HG03139 (cell line): Measurements from ENCODE around the gene PTPRF.

Source experiments
- ATAC-seq: cut with Tn5 transposase; IDR thresholded peaks from one replicate; pipeline ENCODE4 v1.9.1; 2021; ENCODE audit not compliant: unreplicated experiment

PTPRF gene

DNA sequence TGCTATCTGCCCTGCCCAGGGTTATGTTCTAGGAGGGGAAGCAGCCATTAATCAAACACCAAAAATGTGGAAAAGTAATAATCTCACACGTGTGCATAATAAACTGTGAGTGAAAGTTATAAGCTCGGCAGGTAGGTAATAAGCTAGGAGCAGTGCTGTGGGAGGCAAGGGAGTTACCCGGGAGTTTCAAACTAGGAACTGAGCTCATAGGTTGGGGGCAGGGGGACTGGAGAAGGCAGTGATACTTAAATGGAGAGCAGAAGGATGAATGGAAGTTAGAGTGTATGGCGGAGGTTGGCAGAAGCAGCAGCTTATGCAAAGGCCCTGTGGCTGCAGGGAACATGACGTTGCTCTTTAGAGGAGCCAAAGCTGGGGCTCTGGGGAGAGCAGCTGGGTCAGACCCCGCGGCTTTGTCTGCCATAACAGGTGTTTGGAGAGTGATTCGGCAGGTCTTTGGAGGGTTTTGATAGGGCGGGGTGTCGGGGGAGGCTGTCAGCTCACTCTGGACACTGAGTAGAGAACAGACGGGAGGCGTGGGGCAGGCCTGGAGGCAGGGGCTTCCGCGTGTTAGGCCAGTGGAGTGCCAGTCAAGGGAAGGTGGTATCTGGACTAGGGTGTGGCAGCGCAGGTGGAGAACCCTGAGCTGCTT lies 20.0 kb downstream of the PTPRF start:
- no peak for ATAC-seq

DNA sequence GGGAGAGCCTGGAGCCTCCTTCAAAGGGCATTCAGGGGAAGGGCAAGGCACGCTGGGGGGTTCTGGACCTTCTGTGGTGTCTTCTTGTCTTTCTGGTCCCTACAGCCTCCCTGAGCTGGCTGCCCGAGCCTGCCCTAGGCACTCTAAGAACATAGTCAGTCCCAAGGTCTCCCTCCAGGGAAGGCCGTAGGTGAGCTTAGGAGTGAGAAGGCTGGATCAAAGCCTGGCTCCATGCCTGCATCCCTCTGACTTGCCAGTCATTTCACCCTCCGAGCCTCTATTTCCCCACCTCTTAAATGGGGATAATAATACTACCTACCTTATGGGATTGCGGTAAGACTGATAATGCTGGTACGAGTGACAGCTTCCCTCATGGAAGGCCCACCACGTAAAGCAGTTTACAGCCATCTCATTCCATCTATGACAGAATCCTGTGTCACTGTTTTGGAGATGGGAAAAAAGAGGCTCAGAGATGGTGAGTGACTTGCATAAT lies 20.8 kb downstream of the PTPRF start:
- ATAC-seq, result no peak

DNA sequence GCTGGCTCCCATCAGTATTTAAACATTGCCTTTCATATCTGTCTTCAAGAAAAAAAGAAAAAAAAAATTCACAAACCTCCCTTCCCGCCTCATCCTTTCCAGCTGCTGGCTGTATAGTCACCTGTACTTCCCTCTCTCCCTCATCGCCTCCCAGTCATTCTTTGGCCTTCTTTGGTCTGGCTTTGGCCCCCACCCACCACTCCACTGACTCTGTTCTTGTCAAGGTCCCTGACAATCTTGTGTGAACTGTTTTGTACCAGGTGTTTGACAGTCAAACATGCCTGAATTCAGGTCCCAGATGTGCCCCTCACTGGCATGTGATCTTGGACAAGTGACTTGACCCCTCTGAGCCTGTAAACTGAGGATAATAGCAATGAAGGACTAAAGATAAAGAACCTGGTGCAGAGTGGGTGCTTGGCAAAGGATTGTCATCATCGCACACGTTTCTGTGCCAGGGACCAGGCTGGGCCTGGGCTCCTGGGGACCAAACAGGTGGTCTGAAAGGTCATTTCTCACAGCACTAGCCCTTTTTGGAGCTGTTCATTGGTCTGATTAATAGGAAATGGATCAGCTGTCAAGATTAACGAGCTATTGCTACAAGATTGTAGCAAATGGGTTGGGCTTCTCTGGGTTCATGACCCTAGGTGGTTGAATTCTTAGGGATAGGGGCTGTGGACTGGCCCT lies 21.5 kb downstream of the PTPRF start:
- no peak for ATAC-seq

DNA sequence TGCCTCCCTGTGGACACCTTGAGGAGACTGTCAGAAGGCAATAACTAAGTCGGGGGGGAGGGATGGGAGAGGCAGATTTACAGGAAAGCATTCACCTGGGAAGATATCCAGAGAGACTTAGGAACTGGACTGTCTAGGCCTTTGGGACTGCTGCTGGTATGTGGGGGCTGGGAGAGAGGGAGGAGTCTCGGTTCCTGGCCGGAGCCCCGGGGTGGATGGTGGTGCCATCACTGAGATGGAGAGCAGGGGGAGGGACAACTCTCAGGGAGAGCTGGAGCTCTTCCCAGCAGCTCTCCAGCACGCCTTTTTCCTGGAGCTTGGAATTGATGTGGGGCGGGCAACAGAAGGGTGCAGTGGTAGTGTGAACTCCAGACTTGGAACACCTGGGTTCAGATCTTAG lies 22.1 kb downstream of the PTPRF start:
- no peak for ATAC-seq

GRCh38 chr1:43554444-43554992 lies 23.8 kb downstream of the PTPRF start:
- no peak for ATAC-seq

DNA sequence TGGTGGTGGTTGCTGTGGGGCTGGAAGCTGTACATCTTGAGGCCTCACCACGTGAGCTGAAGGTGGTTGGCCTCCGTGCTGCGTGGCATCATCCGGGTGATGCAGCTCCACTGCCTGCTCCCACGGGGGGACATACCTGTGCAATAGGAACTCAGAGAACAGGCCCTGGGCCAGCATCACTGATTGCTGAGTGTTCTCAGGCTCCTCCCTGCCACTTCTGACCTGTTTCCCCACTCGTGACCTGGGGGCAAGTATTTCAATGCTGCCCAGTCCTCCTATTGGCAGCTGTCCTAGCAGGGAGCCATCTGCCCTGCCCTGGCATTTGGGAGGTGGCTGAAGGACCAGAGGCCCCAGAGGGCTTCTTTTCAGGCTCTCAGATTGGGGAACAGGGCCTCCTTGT lies 26.1 kb downstream of the PTPRF start:
- ATAC-seq, result no peak

- ATAC-seq, result no peak
These were observed 27.1 kb downstream of the PTPRF start for GRCh38 chr1:43557744-43558245.

DNA sequence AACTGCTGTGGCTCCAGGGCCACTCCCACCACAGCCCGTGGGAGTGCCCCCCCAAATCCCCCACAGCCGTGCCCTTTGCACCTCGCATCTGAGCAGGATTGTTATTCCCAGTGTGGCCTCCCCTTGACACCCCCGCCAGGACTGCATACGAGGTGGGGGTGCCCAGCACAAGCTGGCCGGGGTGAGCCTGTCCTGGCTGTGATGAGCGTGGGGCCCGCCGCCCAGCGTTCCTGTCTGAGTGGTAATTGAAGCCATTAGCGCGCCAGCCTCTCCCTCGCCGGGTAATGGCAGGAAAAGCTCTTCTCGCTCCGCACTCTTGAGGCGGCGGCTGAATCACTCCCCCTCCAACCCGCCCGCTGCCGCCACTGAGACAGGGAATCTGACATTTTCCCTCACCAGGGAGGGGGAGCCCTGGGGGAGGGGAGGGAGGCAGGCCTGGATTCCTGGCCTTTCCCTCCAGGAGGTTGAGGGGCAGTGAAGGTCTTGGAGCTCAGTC lies 27.7 kb downstream of the PTPRF start:
- no peak for ATAC-seq

DNA sequence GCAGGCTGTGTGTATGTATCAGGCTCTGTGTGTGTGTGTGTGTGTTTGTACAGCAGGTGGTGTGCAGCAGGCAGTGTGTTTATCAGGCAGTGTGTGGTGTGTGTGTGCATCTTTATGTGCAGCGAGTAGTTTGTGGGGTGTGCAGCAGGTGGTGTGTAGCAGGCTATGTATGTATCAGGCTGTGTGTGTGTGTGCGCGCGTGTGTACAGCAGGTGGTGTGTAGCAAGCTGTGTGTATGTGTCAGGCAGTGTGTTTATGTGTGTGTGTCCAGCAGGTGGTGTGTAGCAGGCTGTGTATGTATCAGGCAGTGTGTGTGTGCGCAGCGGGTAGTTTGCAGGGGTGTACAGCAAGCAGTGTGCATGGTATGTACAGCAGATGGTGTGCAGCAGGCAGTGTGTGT lies 29.0 kb downstream of the PTPRF start:
- ATAC-seq, result no peak

- ATAC-seq, result no peak
These were observed 29.6 kb downstream of the PTPRF start for GRCh38 chr1:43560286-43560685.

DNA sequence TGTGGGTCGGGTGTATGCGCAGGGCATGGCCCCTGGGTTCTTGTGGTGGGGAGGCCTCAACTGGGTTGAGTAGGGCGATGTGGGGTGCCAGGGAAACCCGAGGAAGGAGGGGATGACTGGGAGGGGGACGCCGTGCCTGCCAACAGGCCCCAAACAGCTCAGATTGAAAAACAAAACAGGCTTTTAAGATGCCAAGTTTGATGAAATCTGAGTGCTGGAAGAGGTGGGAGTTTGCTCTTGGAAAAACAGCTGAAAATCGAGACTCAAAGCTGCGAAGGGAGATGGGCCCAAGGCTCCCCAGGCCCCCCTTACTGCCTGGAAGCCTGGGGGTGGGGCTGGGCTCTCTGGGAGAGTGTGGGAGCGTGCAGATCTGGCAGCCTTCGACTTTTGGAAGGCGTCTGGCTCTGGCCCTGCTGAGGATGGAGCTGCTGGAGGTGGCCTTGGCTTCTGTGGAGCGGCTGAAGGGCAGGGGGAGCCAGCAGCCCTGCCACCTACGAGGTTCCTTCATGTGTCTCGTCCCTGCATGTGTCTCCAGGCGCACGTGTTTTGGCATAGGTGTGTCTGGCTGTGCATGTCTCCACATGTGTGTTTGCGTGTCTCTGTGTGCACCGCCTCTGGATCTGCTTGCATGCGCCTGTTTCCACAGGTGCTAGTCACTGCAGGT lies 33.3 kb downstream of the PTPRF start:
- no peak for ATAC-seq

GRCh38 chr1:43564551-43565348 lies 34.1 kb downstream of the PTPRF start:
- ATAC-seq, result no peak

GRCh38 chr1:43565600-43566360 lies 35.1 kb downstream of the PTPRF start:
- ATAC-seq, result no peak

- ATAC-seq, result no peak
These were observed 35.8 kb downstream of the PTPRF start for GRCh38 chr1:43566382-43567044.

GRCh38 chr1:43569175-43569574 lies 38.5 kb downstream of the PTPRF start:
- ATAC-seq, result no peak

DNA sequence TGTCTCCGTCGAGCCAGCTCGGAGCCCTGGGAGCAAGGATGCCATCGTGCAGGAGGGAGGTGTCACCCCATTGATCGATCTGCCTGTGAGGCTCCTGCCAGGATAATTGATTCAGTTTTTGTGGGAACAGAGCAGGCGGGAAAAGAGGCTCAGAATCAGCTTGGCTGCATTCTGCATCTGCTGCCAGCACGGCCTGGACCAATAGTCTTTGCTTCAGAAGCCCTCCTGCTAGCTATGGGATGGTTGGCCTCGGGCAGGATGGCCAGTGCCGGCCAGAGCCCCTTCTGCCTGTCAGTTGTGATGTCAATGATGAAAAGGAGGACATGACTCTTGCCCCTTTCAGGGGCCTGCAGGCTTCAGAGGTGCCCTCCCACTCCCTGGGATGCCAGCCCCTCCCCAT lies 39.6 kb downstream of the PTPRF start:
- no peak for ATAC-seq

DNA sequence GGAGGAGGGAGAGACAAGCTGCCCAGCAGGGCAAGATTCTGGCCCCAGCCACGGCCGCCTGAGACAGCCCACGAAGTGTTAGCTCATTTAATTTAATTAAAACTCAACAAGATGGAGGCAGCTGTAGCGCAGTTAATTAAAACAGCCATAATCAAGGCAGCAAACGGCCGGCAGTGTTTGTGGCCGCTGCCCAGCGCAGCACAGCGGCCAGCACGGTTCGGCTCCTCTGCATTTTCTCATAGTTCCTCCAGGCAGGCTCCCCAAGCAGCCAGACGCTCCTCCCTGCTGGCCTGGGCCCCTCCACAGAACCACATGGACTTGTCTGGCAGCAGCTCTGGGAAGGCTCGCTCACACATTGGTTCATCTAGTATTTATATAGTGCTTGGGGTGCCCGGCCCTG lies 40.0 kb downstream of the PTPRF start:
- ATAC-seq, result no peak

GRCh38 chr1:43572084-43572483 lies 41.4 kb downstream of the PTPRF start:
- ATAC-seq, result no peak

DNA sequence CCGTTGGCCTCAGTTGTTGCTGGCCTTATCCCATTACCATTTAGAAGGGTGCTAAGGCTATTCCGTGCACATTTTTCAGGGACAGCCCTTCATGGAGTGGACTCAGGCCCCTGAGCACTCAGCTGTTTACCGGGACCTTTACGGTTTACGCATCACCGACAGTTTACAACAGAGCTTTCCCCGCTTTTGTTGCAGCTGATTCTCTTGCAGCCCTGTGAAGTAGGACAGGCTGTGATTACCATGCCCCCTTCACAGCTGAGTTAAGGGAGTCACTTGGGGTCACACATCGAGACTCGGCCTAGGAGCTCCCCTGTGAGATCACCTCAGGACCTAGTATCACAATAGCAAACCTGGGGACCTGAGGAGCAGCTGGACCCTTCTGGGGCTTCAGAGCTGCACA lies 41.9 kb downstream of the PTPRF start:
- ATAC-seq, result no peak
